Mononuclear cell (primary cell): ENCODE results near the gene HMX2. TPM values are rescaled to one million over a fixed set of nuclear protein-coding genes. Genes with fewer than 3 reads are reported as not detected.

Source experiments
- H3K27me3 ChIP-seq: 2 replicates; pipeline ENCODE4 v1.6.0; 2011; ENCODE audit warnings: low read length, control low read depth; ENCODE audit not compliant: insufficient read depth
- H3K4me1 ChIP-seq: 2 replicates; pipeline ENCODE4 v1.5.1; 2011; ENCODE audit warnings: mild to moderate bottlenecking, low read length, control low read depth; ENCODE audit not compliant: insufficient read depth
- H3K4me3 ChIP-seq: 2 replicates; pipeline ENCODE4 v1.5.1; 2011; ENCODE audit warnings: mild to moderate bottlenecking, low read length, moderate library complexity
- H3K9me3 ChIP-seq: 2 replicates; pipeline ENCODE4 v1.5.1; 2011; ENCODE audit warnings: low read depth, mild to moderate bottlenecking, control low read depth, low read length
- total RNA-seq: library from RNA; depleted of rRNA; stranded (reverse); fragments of >200 nt; gene quantifications from one replicate; pipeline ENCODE4 v1.2.3, GENCODE V29; 2012

Gene HMX2
- total RNA-seq, 1 donor, result not detected

DNA sequence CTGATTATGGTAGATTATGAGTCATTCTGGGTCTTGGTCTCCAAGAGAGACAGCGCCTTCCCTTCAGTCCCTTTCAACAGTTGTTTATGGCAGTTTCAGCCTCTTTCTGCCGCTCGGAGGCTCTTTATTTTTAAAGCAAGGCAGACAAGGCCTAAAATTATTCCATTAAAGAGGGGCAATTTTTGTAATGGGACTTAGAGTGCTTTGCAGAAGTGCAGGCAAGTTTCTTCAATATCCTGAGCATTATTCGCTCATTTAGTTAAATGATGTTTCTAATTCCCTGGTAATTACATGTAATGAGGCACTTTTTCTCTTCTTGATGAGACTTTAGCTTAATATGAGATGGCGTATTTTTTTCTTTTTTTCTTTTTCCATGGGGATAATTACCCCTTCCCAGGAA is 39.8 kb downstream of the HMX2 start:
- Histone ChIP-seq H3K4me3 (no peak overlapping the region), H3K27me3 (no peaks in the 10 kb centered on the region), H3K4me1 (no peaks in the 10 kb centered on the region), H3K9me3 (peaks cover 19% of the 10 kb centered on the region)

DNA sequence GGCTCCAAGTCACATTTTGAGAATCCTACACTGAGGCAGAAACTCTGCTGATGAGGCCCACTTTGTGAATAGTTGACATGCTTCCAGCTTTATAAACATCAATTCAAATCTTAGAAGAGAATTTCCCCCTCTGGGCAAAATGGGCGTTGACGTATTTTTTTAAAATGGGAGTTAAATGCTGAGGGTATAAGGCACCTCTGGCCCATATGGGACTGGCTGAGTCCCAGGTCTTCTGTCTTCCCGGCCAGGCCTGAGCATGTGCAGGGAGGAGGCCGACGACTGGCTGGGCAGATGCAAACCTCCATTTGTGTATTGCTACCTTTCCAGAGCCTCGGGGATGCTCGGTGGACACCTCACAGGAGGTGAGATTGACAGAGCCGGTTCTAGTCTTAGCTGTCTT is 44.0 kb downstream of the HMX2 start:
- H3K9me3 ChIP-seq, result no peaks in the 10 kb centered on the region
- no peaks in the 10 kb centered on the region for H3K4me1 ChIP-seq
- no peak overlapping the region for H3K4me3 ChIP-seq
- no peaks in the 10 kb centered on the region for H3K27me3 ChIP-seq

DNA sequence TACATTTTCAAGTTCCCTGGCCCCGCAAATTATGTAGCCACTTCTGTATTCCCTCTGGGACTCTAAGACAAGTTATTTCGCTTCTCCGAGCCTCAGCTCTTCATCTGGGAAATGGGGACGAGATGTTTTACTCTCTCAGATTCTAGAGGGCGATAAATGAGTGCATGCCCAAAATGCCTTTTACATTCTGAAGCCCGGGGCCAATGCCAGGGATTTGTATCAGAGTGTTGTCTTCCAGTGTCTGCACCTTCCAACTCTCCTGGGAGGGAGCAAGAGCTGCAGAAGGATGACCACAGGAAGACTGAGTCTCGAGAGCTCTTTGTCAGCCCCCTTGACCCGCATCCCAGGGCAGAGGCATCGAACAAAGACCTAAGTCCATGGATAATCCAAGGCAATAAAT is 46.1 kb downstream of the HMX2 start:
- no peaks in the 10 kb centered on the region for H3K27me3 ChIP-seq

More for the DNA sequence above, 46.1 kb downstream of the HMX2 start:
- H3K4me3 ChIP-seq, result no peak overlapping the region
- H3K9me3 ChIP-seq, result no peaks in the 10 kb centered on the region
- no peaks in the 10 kb centered on the region for H3K4me1 ChIP-seq

Other genes starting within 250 kb of the HMX2 start
- not detected for gene FAM24A, start 237.5 kb upstream of the HMX2 start, total RNA-seq
- 2.1 TPM for gene C10orf88, start 193.9 kb upstream of the HMX2 start, total RNA-seq
- gene PSTK, start 167.7 kb upstream of the HMX2 start, total RNA-seq, result 8.4 TPM
- gene IKZF5, start 139.3 kb upstream of the HMX2 start, total RNA-seq, result 37.3 TPM
- gene ACADSB, start 139.1 kb upstream of the HMX2 start, total RNA-seq, result 6.4 TPM
- not detected for gene HMX3, start 12.2 kb upstream of the HMX2 start, total RNA-seq
- gene BUB3, start 6.3 kb downstream of the HMX2 start, total RNA-seq, result 99.9 TPM